Measurements from ENCODE around the gene TGFBR2.

The TGFBR2 gene

GRCh38 chr3:30602946-30603345 lies 3.5 kb upstream of the TGFBR2 start:
- DNase-seq (ENCODE audit: low read depth in 2 of 2) = no peak

GRCh38 chr3:30604093-30604492 lies 2.3 kb upstream of the TGFBR2 start:
- no peak for DNase-seq (ENCODE audit: low read depth in 2 of 2)

GRCh38 chr3:30604558-30604957 lies 1.8 kb upstream of the TGFBR2 start:
- DNase-seq (ENCODE audit: low read depth in 2 of 2) = no peak

- DNase-seq (ENCODE audit: low read depth in 2 of 2) = no peak
Observed at GRCh38 chr3:30605005-30605404, 1.4 kb upstream of the TGFBR2 start.

- no peak for DNase-seq (ENCODE audit: low read depth in 2 of 2)
Observed at GRCh38 chr3:30605706-30606300, 598 bp upstream of the TGFBR2 start.

- DNase-seq (ENCODE audit: low read depth in 2 of 2) = peak; percentile 48 to 50
Observed at GRCh38 chr3:30607032-30607833, 832 bp downstream of the TGFBR2 start.

GRCh38 chr3:30608598-30608947 lies 2.2 kb downstream of the TGFBR2 start:
- DNase-seq (ENCODE audit: low read depth in 2 of 2) = no peak

- DNase-seq (ENCODE audit: low read depth in 2 of 2) = no peak
Observed at GRCh38 chr3:30609930-30610701, 3.7 kb downstream of the TGFBR2 start.

- DNase-seq (ENCODE audit: low read depth in 2 of 2) = no peak
Observed at GRCh38 chr3:30610702-30611368, 4.4 kb downstream of the TGFBR2 start.

GRCh38 chr3:30611613-30612436 lies 5.4 kb downstream of the TGFBR2 start:
- DNase-seq (ENCODE audit: low read depth in 2 of 2) = no peak

- no peak for DNase-seq (ENCODE audit: low read depth in 2 of 2)
Observed at GRCh38 chr3:30612437-30613132, 6.2 kb downstream of the TGFBR2 start.

GRCh38 chr3:30613133-30613825 lies 6.9 kb downstream of the TGFBR2 start:
- no peak for DNase-seq (ENCODE audit: low read depth in 2 of 2)

- DNase-seq (ENCODE audit: low read depth in 2 of 2) = no peak
Observed at GRCh38 chr3:30614373-30614772, 8.0 kb downstream of the TGFBR2 start.

- DNase-seq (ENCODE audit: low read depth in 2 of 2) = no peak
Observed at GRCh38 chr3:30614943-30615342, 8.5 kb downstream of the TGFBR2 start.

- DNase-seq (ENCODE audit: low read depth in 2 of 2) = no peak
Observed at GRCh38 chr3:30615615-30616346, 9.4 kb downstream of the TGFBR2 start.

GRCh38 chr3:30616347-30617027 lies 10.1 kb downstream of the TGFBR2 start:
- DNase-seq (ENCODE audit: low read depth in 2 of 2) = no peak

- no peak for DNase-seq (ENCODE audit: low read depth in 2 of 2)
Observed at GRCh38 chr3:30617069-30617468, 10.7 kb downstream of the TGFBR2 start.

- no peak for DNase-seq (ENCODE audit: low read depth in 2 of 2)
Observed at GRCh38 chr3:30617653-30618052, 11.3 kb downstream of the TGFBR2 start.

- no peak for DNase-seq (ENCODE audit: low read depth in 2 of 2)
Observed at GRCh38 chr3:30618526-30618925, 12.1 kb downstream of the TGFBR2 start.

Data from stimulated activated CD8-positive, alpha-beta memory T cell treated with anti-CD3 and anti-CD28 coated beads, Interleukin-2, amount 100 ng/mL, for 48 hours (primary cell).